ENCODE data around the gene BMP10. TPM values are rescaled to one million over a fixed set of nuclear protein-coding genes. Genes with fewer than 3 reads are reported as not detected.

BMP10 gene
- total RNA-seq, 1 experiment from 2014 or later: not detected

DNA sequence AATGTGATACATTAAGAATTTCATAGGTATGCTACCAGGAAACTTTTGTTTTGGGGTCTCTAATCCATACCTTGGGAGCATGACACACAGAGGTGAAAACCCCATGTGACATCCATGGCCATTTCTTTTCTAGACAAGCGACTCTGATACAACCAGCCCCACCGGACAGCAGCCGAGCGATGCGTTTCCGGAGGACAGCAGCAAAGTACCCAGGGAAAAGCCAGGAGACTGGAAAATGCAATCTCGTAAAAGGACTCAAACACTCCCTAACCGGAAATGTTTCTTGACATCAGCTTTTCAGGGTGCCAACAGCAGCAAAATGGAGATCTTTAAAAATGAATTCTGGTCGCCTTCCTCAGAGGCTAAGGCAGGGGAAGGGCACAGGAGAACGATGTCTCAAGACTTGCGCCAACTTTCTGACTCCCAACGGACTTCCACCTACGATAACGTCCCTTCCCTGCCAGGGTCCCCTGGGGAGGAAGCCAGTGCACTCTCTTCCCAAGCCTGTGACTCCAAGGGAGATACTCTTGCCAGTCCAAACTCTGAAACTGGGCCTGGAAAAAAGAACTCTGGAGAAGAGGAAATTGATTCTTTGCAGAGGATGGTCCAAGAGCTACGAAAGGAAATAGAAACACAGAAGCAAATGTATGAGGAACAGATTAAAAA is 48.9 kb downstream of the BMP10 start:
- no peak overlapping the region for H2BK12ac ChIP-seq (ENCODE audit: insufficient read length, low read depth, low read length)
- no peak overlapping the region for H3K18ac ChIP-seq (ENCODE audit: insufficient read length, low read depth, low read length)
- H3K27ac Mint-ChIP-seq: 0 out of 7 replicates have a peak overlapping the region, but pooled peaks of 1 of the 3 experiments have one; percentile 24
- no peak for DNase-seq
- H3K27ac ChIP-seq (ENCODE audit: insufficient read length, low read depth, low read length): no peak overlapping the region
- H3K4me2 ChIP-seq (ENCODE audit: insufficient read depth, insufficient read length, low read length): no peak overlapping the region
- H3K9ac ChIP-seq (ENCODE audit: extremely low read depth, insufficient read length, low read length): no peak overlapping the region
- no peak overlapping the region for H2BK20ac ChIP-seq (ENCODE audit: low read depth, low read length, poor library complexity, severe bottlenecking)
- H3K9me3 ChIP-seq (ENCODE audit: control insufficient read depth, low read depth, low read length): no peaks in the 10 kb centered on the region
- no peak overlapping the region for H3T11ph ChIP-seq (ENCODE audit: low read length)
- no peak overlapping the region for H2AFZ ChIP-seq (ENCODE audit: low read length)
- no CpG with 5 or more reads among the region's 15 CpGs for WGBS (ENCODE audit: extremely low coverage, insufficient read length, low lambda C conversion rate)
- no peak overlapping the region for H2BK5ac ChIP-seq (ENCODE audit: insufficient read length, low read length)
- no peaks in the 10 kb centered on the region for H3K27me3 Mint-ChIP-seq (ENCODE audit: low read depth)
- no peaks in the 10 kb centered on the region for H4K20me1 ChIP-seq (ENCODE audit: control insufficient read depth, insufficient read depth, insufficient read length)
- H4K5ac ChIP-seq (ENCODE audit: insufficient read length, low read depth, low read length): no peak overlapping the region
- H3K56ac ChIP-seq (ENCODE audit: insufficient read length, low read depth, low read length): no peak overlapping the region
- no peaks in the 10 kb centered on the region for H3K4me1 ChIP-seq (ENCODE audit: insufficient read depth, low read length)
- H3K79me2 ChIP-seq (ENCODE audit: insufficient read depth, low read length): no peaks in the 10 kb centered on the region
- H3K23me2 ChIP-seq (ENCODE audit: insufficient read length, low read depth, low read length, poor library complexity, severe bottlenecking): no peaks in the 10 kb centered on the region
- H3K23ac ChIP-seq (ENCODE audit: insufficient read length, low read depth, low read length): no peak overlapping the region
- no peaks in the 10 kb centered on the region for H3K27me3 ChIP-seq (ENCODE audit: insufficient read depth, low read length)
- no peak overlapping the region for H3K4me3 Mint-ChIP-seq
- no peak overlapping the region for H2BK15ac ChIP-seq (ENCODE audit: low read depth, low read length)
- no peak overlapping the region for H4K8ac ChIP-seq (replicated peaks; ENCODE audit: insufficient read length, low read depth, low read length)
- H2BK120ac ChIP-seq (ENCODE audit: low read depth, low read length, poor library complexity, severe bottlenecking): no peak overlapping the region
- H3K14ac ChIP-seq (ENCODE audit: insufficient read depth, low read length): no peak overlapping the region
- no peak overlapping the region for H2AK5ac ChIP-seq (ENCODE audit: insufficient read length, low read length)
- no peaks in the 10 kb centered on the region for H3K79me1 ChIP-seq (ENCODE audit: insufficient read depth, low read depth, low read length, poor library complexity, severe bottlenecking)
- H3K4ac ChIP-seq (ENCODE audit: low read depth, low read length): no peak overlapping the region
- H3K4me1 Mint-ChIP-seq: peaks cover 3% of the 10 kb centered on the region in 2 experiments; a peak in 2 of 4 replicates
- H3K9me3 Mint-ChIP-seq: no peaks in the 10 kb centered on the region
- H4K91ac ChIP-seq (ENCODE audit: insufficient read length, low read depth, low read length): no peak overlapping the region
- H3K36me3 Mint-ChIP-seq (ENCODE audit: insufficient read depth in 1 of 3, low read depth in 3 of 3): peaks cover 0 to 5% (median 0%) of the 10 kb centered on the region in 3 experiments; a peak in 4 of 7 replicates
- no peak for TF ChIP-seq CTCF (conservative IDR thresholded peaks at IDR 0.05)

All from H9 (cell line).